Loucy (cell line): Measurements from ENCODE around the gene HS6ST1.
"Not testable (repeated sequence)": the region's sequence is repeated elsewhere in the genome, so short reads cannot be mapped to it uniquely, and the experiment has no call there.

Source experiments
- EZH2phosphoT487 ChIP-seq: fragments of 200-600 bp; IDR thresholded peaks from 2 replicates; pipeline ENCODE4 v1.6.1; 2018; ENCODE audit warnings: antibody characterized with exemption, mild to moderate bottlenecking, moderate library complexity, borderline replicate concordance
- TF ChIP-seq, protein P1 (sequence below): fragments of 200-600 bp; sonication (generic); conservative IDR thresholded peaks from 2 replicates; pipeline ENCODE4 v1.5.1; 2014; ENCODE audit warnings: mild to moderate bottlenecking, antibody characterized with exemption, low read length

- TF ChIP-seq, protein P1, sequence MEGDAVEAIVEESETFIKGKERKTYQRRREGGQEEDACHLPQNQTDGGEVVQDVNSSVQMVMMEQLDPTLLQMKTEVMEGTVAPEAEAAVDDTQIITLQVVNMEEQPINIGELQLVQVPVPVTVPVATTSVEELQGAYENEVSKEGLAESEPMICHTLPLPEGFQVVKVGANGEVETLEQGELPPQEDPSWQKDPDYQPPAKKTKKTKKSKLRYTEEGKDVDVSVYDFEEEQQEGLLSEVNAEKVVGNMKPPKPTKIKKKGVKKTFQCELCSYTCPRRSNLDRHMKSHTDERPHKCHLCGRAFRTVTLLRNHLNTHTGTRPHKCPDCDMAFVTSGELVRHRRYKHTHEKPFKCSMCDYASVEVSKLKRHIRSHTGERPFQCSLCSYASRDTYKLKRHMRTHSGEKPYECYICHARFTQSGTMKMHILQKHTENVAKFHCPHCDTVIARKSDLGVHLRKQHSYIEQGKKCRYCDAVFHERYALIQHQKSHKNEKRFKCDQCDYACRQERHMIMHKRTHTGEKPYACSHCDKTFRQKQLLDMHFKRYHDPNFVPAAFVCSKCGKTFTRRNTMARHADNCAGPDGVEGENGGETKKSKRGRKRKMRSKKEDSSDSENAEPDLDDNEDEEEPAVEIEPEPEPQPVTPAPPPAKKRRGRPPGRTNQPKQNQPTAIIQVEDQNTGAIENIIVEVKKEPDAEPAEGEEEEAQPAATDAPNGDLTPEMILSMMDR, result not testable (repeated sequence)
- TF ChIP-seq EZH2phosphoT487, result not testable (repeated sequence)
Observed at GRCh38 chr2:128268145-128268544, 50.5 kb downstream of the HS6ST1 start.
